Suprapubic skin (tissue), 4 donors: ENCODE results near the gene RBMS1.

Source experiments
- CTCF ChIP-seq, 2 donors: fragments of 200-600 bp in 1 of 2; fragments of 450-650 bp in 1 of 2; sonication (generic) in 1 of 2; IDR thresholded peaks; one replicate each; pipeline ENCODE4 v1.5.1; 2016 to 2019; ENCODE audit warnings: antibody characterized with exemption in 2 of 2, mild to moderate bottlenecking in 1 of 2, moderate library complexity in 1 of 2
- POLR2A ChIP-seq, 2 donors: fragments of 450-650 bp; IDR thresholded peaks; one replicate each; pipeline ENCODE4 v1.6.1; 2017; ENCODE audit warnings: antibody characterized with exemption in 2 of 2, mild to moderate bottlenecking in 2 of 2, moderate library complexity in 2 of 2
- POLR2AphosphoS5 ChIP-seq, 3 donors: sonication (generic); formaldehyde crosslinking; IDR thresholded peaks; one replicate each; pipeline ENCODE4 v1.6.1; 2017; ENCODE audit warnings: antibody characterized with exemption in 3 of 3

- TF ChIP-seq CTCF (IDR thresholded peaks at IDR 0.05) (no peak), POLR2A (IDR thresholded peaks at IDR 0.05) (no peak), POLR2AphosphoS5 (IDR thresholded peaks at IDR 0.05) (no peak)
These were observed 6.3 kb upstream of the RBMS1 start for GRCh38 chr2:160499865-160500264.
